Measurements from ENCODE around the gene TRAF3.

The TRAF3 gene

GRCh38 chr14:102782974-102783373 is 5.7 kb downstream of the TRAF3 start:
- H3K27me3 ChIP-seq (ENCODE audit: insufficient read depth, poor library complexity, severe bottlenecking): no peaks in the 10 kb centered on the region
- no peak overlapping the region for H3K27ac ChIP-seq (replicated peaks)
- no peak for DNase-seq (ENCODE audit: low read depth in 1 of 2, low spot score in 1 of 2)
- no peak for TF ChIP-seq REST (IDR thresholded peaks at IDR 0.05; ENCODE audit: insufficient replicate concordance, low read depth)
- TF ChIP-seq GABPA (IDR thresholded peaks at IDR 0.05; ENCODE audit: low read depth): no peak
- no peak for TF ChIP-seq SPI1 (IDR thresholded peaks at IDR 0.05; ENCODE audit: borderline replicate concordance, low read depth)
- TF ChIP-seq POLR2AphosphoS5 (IDR thresholded peaks at IDR 0.05; ENCODE audit: low read depth): no peak
- TF ChIP-seq CTCF (IDR thresholded peaks at IDR 0.05; ENCODE audit: insufficient read depth, low read length): no peak
- no peak overlapping the region for H3K4me3 ChIP-seq (replicated peaks; ENCODE audit: insufficient read depth, low read length)

GRCh38 chr14:102784892-102785594 is 7.8 kb downstream of the TRAF3 start:
- Histone ChIP-seq H3K27me3 (ENCODE audit: insufficient read depth, poor library complexity, severe bottlenecking) (no peaks in the 10 kb centered on the region), H3K4me3 (replicated peaks; ENCODE audit: insufficient read depth, low read length) (no peak overlapping the region), H3K27ac (replicated peaks) (no peak overlapping the region)
- DNase-seq (ENCODE audit: low read depth in 1 of 2, low spot score in 1 of 2): no peak
- TF ChIP-seq SPI1 (IDR thresholded peaks at IDR 0.05; ENCODE audit: borderline replicate concordance, low read depth) (no peak), REST (IDR thresholded peaks at IDR 0.05; ENCODE audit: insufficient replicate concordance, low read depth) (no peak), POLR2AphosphoS5 (IDR thresholded peaks at IDR 0.05; ENCODE audit: low read depth) (no peak), GABPA (IDR thresholded peaks at IDR 0.05; ENCODE audit: low read depth) (no peak), CTCF (IDR thresholded peaks at IDR 0.05; ENCODE audit: insufficient read depth, low read length) (no peak)

GRCh38 chr14:102785595-102785963 is 8.3 kb downstream of the TRAF3 start:
- DNase-seq (ENCODE audit: low read depth in 1 of 2, low spot score in 1 of 2): no peak

More at GRCh38 chr14:102785595-102785963, 8.3 kb downstream of the TRAF3 start:
- Histone ChIP-seq H3K27ac (replicated peaks) (no peak overlapping the region), H3K4me3 (replicated peaks; ENCODE audit: insufficient read depth, low read length) (no peak overlapping the region), H3K27me3 (ENCODE audit: insufficient read depth, poor library complexity, severe bottlenecking) (no peaks in the 10 kb centered on the region)
- TF ChIP-seq REST (IDR thresholded peaks at IDR 0.05; ENCODE audit: insufficient replicate concordance, low read depth) (no peak), POLR2AphosphoS5 (IDR thresholded peaks at IDR 0.05; ENCODE audit: low read depth) (no peak), SPI1 (IDR thresholded peaks at IDR 0.05; ENCODE audit: borderline replicate concordance, low read depth) (no peak), GABPA (IDR thresholded peaks at IDR 0.05; ENCODE audit: low read depth) (no peak), CTCF (IDR thresholded peaks at IDR 0.05; ENCODE audit: insufficient read depth, low read length) (no peak)

Measured in HL-60 (cell line).